ENCODE results near the gene FGF2.
"Not testable (repeated sequence)": the region's sequence is repeated elsewhere in the genome, so short reads cannot be mapped to it uniquely, and the experiment has no call there.

Gene FGF2

GRCh38 chr4:122826553-122827257, at the start of gene FGF2:
FGF2 (plus strand) TSS chr4:122826831; CDS start chr4:122827175, 344 bp downstream.
- DNase-seq (ENCODE audit: low read depth), result no peak

- DNase-seq (ENCODE audit: low read depth), result no peak
Observed at GRCh38 chr4:122776916-122777315, 49.7 kb upstream of the FGF2 start.

- DNase-seq (ENCODE audit: low read depth), result no peak
Observed at GRCh38 chr4:122777846-122778673, 48.6 kb upstream of the FGF2 start.

- no peak for DNase-seq (ENCODE audit: low read depth)
Observed at GRCh38 chr4:122781486-122781885, 45.1 kb upstream of the FGF2 start.

GRCh38 chr4:122783301-122784215, 43.1 kb upstream of the FGF2 start:
- DNase-seq (ENCODE audit: low read depth), result no peak

- no peak for DNase-seq (ENCODE audit: low read depth)
Observed at GRCh38 chr4:122784261-122784660, 42.4 kb upstream of the FGF2 start.

GRCh38 chr4:122785099-122785498, 41.5 kb upstream of the FGF2 start:
- DNase-seq (ENCODE audit: low read depth), result no peak

- not testable (repeated sequence) for DNase-seq (ENCODE audit: low read depth)
Observed at GRCh38 chr4:122786296-122786695, 40.3 kb upstream of the FGF2 start.

- not testable (repeated sequence) for DNase-seq (ENCODE audit: low read depth)
Observed at GRCh38 chr4:122786920-122787319, 39.7 kb upstream of the FGF2 start.

- DNase-seq (ENCODE audit: low read depth), result no peak
Observed at GRCh38 chr4:122787940-122788339, 38.7 kb upstream of the FGF2 start.

- DNase-seq (ENCODE audit: low read depth), result no peak
Observed at GRCh38 chr4:122788935-122789334, 37.7 kb upstream of the FGF2 start.

- no peak for DNase-seq (ENCODE audit: low read depth)
Observed at GRCh38 chr4:122793811-122794210, 32.8 kb upstream of the FGF2 start.

- no peak for DNase-seq (ENCODE audit: low read depth)
Observed at GRCh38 chr4:122796801-122797404, 29.7 kb upstream of the FGF2 start.

GRCh38 chr4:122797405-122798094, 29.1 kb upstream of the FGF2 start:
- DNase-seq (ENCODE audit: low read depth), result no peak

- no peak for DNase-seq (ENCODE audit: low read depth)
Observed at GRCh38 chr4:122798101-122798500, 28.5 kb upstream of the FGF2 start.

GRCh38 chr4:122798917-122799316, 27.7 kb upstream of the FGF2 start:
- no peak for DNase-seq (ENCODE audit: low read depth)

GRCh38 chr4:122803788-122804208, 22.8 kb upstream of the FGF2 start:
- no peak for DNase-seq (ENCODE audit: low read depth)

- no peak for DNase-seq (ENCODE audit: low read depth)
Observed at GRCh38 chr4:122806981-122807679, 19.5 kb upstream of the FGF2 start.

GRCh38 chr4:122810669-122811068, 16.0 kb upstream of the FGF2 start:
- DNase-seq (ENCODE audit: low read depth), result no peak

GRCh38 chr4:122811781-122812180, 14.8 kb upstream of the FGF2 start:
- DNase-seq (ENCODE audit: low read depth), result not testable (repeated sequence)

- not testable (repeated sequence) for DNase-seq (ENCODE audit: low read depth)
Observed at GRCh38 chr4:122812823-122813222, 13.8 kb upstream of the FGF2 start.
